Right atrium auricular region (tissue), 2 donors: Measurements from ENCODE around the gene NAALADL2. TPM values are rescaled to one million over a fixed set of nuclear protein-coding genes. Genes with fewer than 3 reads are reported as not detected.
"Not testable (repeated sequence)": the region's sequence is repeated elsewhere in the genome, so short reads cannot be mapped to it uniquely, and the experiment has no call there.

Experiments
- DNase-seq: peaks from one replicate; pipeline ENCODE4 v3.0.0-alpha.2; 2019; ENCODE audit warnings: low spot score
- H3K27ac ChIP-seq, 2 donors: fragments of 200-600 bp; sonication (generic); 1 replicate in 1 of 2; 2 replicates in 1 of 2; pipeline ENCODE4 v1.5.1; 2016 to 2019
- H3K27me3 ChIP-seq, 2 donors: fragments of 200-600 bp; sonication (generic); one replicate each; pipeline versions ENCODE4 v1.5.1 to v1.6.0; 2017 to 2019
- H3K36me3 ChIP-seq: fragments of 200-600 bp; sonication (generic); one replicate; pipeline ENCODE4 v1.5.1; 2016
- H3K4me1 ChIP-seq, 2 donors: fragments of 200-600 bp; sonication (generic); one replicate each; pipeline versions ENCODE4 v1.5.1 to v1.6.0; 2017 to 2019
- H3K4me3 ChIP-seq, 2 donors: fragments of 200-600 bp; sonication (generic); 1 replicate in 1 of 2; 2 replicates in 1 of 2; pipeline ENCODE4 v1.5.1; 2017 to 2019; ENCODE audit warnings: mild to moderate bottlenecking in 1 of 2, moderate library complexity in 1 of 2
- H3K9me3 ChIP-seq, 2 donors: fragments of 200-600 bp; sonication (generic); one replicate each; pipeline ENCODE4 v1.5.1; 2019
- CTCF ChIP-seq, 2 donors: fragments of 200-600 bp; sonication (generic); IDR thresholded peaks; one replicate each; pipeline ENCODE4 v1.5.1; 2019; ENCODE audit warnings: antibody characterized with exemption in 2 of 2
- total RNA-seq, 2 donors: library from RNA; depleted of rRNA; stranded (reverse); fragments of >200 nt; gene quantifications; one replicate each; pipeline ENCODE4 v1.1.0, GENCODE V29; 2016

The NAALADL2 gene
- total RNA-seq, 2 donors from 2014 or later: 2.5 to 3.2 TPM

- H3K36me3 ChIP-seq: no peaks in the 10 kb centered on the region
- H3K9me3 ChIP-seq: no peaks in the 10 kb centered on the region
- H3K4me3 ChIP-seq: no peak overlapping the region
- TF ChIP-seq CTCF (IDR thresholded peaks at IDR 0.05): no peak
- no peaks in the 10 kb centered on the region for H3K4me1 ChIP-seq
- H3K27me3 ChIP-seq: no peaks in the 10 kb centered on the region
- H3K27ac ChIP-seq: no peak overlapping the region
- DNase-seq: no peak
Measured at GRCh38 chr3:175443682-175444081, 584.5 kb downstream of the NAALADL2 start.

- no peaks in the 10 kb centered on the region for H3K4me1 ChIP-seq
- no peak for DNase-seq
Measured at GRCh38 chr3:175445741-175446140, 586.6 kb downstream of the NAALADL2 start.

GRCh38 chr3:175447521-175447920 is 588.4 kb downstream of the NAALADL2 start:
- Histone ChIP-seq H3K27me3 (no peaks in the 10 kb centered on the region), H3K4me1 (no peaks in the 10 kb centered on the region), H3K9me3 (no peaks in the 10 kb centered on the region), H3K4me3 (no peak overlapping the region), H3K27ac (no peak overlapping the region), H3K36me3 (no peaks in the 10 kb centered on the region)
- TF ChIP-seq CTCF (IDR thresholded peaks at IDR 0.05): no peak
- no peak for DNase-seq

More at GRCh38 chr3:175445741-175446140, 586.6 kb downstream of the NAALADL2 start:
- Histone ChIP-seq H3K4me3 (no peak overlapping the region), H3K27me3 (no peaks in the 10 kb centered on the region), H3K9me3 (no peaks in the 10 kb centered on the region), H3K27ac (no peak overlapping the region), H3K36me3 (no peaks in the 10 kb centered on the region)
- TF ChIP-seq CTCF (IDR thresholded peaks at IDR 0.05): no peak

GRCh38 chr3:175453361-175453760 is 594.2 kb downstream of the NAALADL2 start:
- TF ChIP-seq CTCF (IDR thresholded peaks at IDR 0.05): no peak
- no peaks in the 10 kb centered on the region for H3K27me3 ChIP-seq

GRCh38 chr3:175456466-175456865 is 597.3 kb downstream of the NAALADL2 start:
- Histone ChIP-seq H3K9me3 (peaks cover 0 to 3% of the 10 kb centered on the region in 2 donors), H3K4me3 (no peak overlapping the region), H3K4me1 (no peaks in the 10 kb centered on the region), H3K36me3 (no peaks in the 10 kb centered on the region), H3K27ac (no peak overlapping the region), H3K27me3 (no peaks in the 10 kb centered on the region)
- DNase-seq: no peak
- no peak for TF ChIP-seq CTCF (IDR thresholded peaks at IDR 0.05)

More at GRCh38 chr3:175453361-175453760, 594.2 kb downstream of the NAALADL2 start:
- no peak for DNase-seq
- Histone ChIP-seq H3K4me3 (no peak overlapping the region), H3K27ac (no peak overlapping the region), H3K4me1 (no peaks in the 10 kb centered on the region), H3K36me3 (no peaks in the 10 kb centered on the region), H3K9me3 (no peaks in the 10 kb centered on the region)

- peaks cover 0 to 3% of the 10 kb centered on the region in 2 donors for H3K9me3 ChIP-seq
- H3K27ac ChIP-seq: no peak overlapping the region
- H3K4me1 ChIP-seq: no peaks in the 10 kb centered on the region
- H3K27me3 ChIP-seq: no peaks in the 10 kb centered on the region
- no peak for TF ChIP-seq CTCF (IDR thresholded peaks at IDR 0.05)
- DNase-seq: no peak
- H3K4me3 ChIP-seq: no peak overlapping the region
- H3K36me3 ChIP-seq: no peaks in the 10 kb centered on the region
Measured at GRCh38 chr3:175457301-175457700, 598.2 kb downstream of the NAALADL2 start.

- not testable (repeated sequence) for H3K9me3 ChIP-seq, H3K36me3 ChIP-seq, H3K27ac ChIP-seq, DNase-seq, H3K4me1 ChIP-seq, H3K27me3 ChIP-seq, H3K4me3 ChIP-seq
Measured at GRCh38 chr3:175460849-175461399, 601.8 kb downstream of the NAALADL2 start.
